Measurements from ENCODE around the gene DNAJB6. TPM values are rescaled to one million over a fixed set of nuclear protein-coding genes. Genes with fewer than 3 reads are reported as not detected.

DNAJB6 gene
- total RNA-seq, 1 donor from 2014 or later: 129 TPM

DNA sequence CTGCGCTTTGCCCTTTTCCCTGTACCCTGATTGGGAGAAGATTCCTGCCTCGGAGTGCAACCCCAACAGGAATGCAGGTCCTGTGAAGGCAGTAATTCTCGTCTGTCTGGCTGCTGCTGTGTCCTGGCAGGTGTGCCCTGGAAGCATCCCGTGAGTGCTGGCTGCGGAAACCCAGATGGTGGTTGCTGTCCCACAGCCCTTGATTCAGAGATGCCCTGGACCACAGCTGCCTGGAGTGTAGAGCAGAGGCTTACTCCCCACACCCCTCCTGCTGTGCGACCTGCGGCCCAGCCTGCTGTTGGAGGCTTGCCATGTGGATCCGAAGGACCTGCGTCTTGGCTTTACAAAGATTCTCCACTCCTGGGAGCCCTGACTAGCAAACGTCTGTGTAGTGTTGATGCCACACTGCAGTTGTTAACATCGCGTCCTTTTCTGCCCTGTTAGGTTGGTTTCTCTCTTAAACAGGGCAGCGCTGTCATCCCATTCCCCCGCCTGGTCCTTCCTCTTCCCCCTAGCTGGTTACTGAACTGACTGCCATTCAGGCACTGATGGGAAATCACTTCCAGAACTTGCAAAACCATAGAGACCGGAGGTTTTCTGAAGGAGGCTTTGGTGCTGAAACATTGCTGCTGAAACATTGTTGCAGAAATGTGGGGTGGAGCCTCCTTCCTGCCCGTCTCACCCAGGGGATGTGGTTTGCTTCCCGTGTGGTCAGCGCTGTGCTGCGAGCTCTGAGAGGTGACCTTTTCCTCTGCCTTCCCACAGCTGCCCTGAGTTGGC is 53.3 kb downstream of the DNAJB6 start:
- intact Hi-C loops (cut with DNase I): no loop called here
- peak; percentile 51 for DNase-seq (ENCODE audit: low spot score)
- ATAC-seq: peak; percentile 55

DNA sequence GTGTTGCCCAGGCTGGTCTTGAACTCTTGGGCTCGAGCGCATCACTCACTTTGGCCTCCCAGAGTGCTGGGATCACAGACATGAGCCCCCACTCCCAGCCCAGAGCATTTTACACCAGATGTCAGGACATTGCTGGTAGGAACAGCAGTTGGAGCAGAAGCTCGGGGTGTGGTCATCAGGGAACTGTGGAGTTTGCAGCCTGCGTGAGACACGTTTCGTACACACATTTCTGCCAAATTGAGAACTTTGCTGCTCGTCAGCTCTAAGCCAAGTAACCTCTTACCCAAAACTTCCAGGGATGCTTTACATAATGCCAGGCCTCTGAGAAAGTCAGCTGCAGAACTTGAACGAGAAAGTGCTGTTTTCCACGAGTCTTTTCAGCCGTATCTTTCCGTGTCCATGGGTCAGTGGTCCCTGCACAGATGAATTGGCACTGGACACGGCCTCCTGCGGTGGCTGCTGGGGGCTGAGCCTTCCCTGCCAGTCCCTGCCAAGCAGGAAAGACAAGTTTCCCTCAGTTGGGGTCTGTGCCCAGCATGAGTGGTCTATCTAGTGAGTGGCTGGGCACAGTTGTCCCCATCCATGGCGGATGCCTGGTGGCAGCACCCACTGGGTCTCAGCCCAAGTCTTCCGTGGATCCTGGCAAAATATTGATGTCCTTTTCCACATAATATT is 54.4 kb downstream of the DNAJB6 start:
- DNase-seq (ENCODE audit: low spot score): peak; percentile 50
- intact Hi-C loops (cut with DNase I): no loop called here
- ATAC-seq: no peak

GRCh38 chr7:157392256-157393037 is 55.6 kb downstream of the DNAJB6 start:
- intact Hi-C loops (cut with DNase I): no loop called here
- DNase-seq (ENCODE audit: low spot score) (peak; percentile 46), ATAC-seq (peak; percentile 57)

GRCh38 chr7:157394246-157395191 is 57.7 kb downstream of the DNAJB6 start:
- intact Hi-C loops (cut with DNase I): no loop called here
- ATAC-seq (no peak), DNase-seq (ENCODE audit: low spot score) (peak; percentile 28)

GRCh38 chr7:157395206-157395605 is 58.4 kb downstream of the DNAJB6 start:
- no peak for DNase-seq (ENCODE audit: low spot score)
- intact Hi-C loops (cut with DNase I): no loop called here
- no peak for ATAC-seq

DNA sequence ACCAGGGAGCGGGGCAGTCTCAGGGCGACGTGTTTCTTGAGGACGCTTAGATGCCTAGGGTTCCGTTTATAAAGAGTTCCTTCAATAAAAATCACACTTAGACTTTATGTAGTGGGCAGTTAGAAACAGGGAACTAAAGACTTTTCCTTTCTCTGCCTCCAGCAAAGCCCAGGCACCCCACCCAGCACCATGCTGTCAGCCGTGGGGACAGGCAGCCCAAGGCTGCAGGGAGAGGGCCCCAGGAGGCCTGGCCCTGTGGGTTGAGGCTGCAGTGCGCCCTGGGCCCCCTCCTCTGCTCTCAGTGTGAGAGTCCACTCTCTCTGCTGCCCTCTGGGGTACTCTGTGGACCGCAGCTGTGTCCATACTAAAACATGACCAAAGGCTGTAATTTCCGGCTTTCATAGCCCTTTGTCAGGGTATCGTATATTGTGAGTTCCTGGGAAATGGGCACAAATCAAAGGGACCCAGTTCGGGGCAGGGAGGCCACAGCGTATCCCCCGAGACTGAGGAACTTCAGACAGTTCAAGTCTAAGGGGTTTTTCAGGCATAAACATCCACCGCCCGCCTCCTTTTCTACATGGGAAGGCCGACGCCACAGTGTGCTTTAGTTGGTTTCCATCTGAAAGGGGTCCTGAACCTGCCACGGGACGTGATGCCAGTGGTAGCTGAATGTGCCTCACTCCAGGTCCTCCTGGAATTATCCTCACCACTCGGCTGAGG is 59.7 kb downstream of the DNAJB6 start:
- intact Hi-C loops (cut with DNase I): no loop called here
- ATAC-seq (no peak), DNase-seq (ENCODE audit: low spot score) (no peak)

DNA sequence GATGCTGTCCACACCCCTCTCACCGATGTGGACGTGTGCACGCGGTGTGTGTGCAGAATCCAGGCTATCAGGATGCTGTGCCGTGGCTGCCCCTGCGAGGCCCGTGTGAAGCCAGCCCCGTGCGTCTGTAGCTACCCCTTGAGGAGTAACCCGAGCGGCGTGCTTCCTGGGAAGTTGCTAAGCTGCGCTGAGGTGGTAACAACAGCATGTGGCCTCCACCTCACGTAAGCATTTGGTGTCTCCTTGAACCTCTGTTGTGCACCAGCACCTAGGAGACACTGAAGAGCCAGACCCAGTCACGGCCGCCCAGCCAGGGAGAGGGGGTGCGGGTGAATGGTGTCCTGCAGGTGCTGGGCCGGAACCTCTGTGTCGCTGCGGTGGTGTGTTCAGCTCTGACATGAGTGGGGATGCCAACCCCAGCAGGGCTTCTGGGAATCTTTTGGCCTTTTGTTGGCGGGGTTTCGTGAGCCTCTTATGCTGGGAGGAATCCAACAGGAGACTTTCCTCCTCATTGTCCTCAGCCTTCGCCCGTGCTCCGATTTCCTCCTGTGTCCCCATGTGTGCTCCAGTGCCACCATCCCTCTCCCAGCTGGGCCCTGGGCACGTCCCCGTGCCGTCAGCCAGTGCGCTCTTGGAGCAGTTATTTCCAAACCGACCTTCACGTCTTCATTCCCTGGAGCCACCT is 60.4 kb downstream of the DNAJB6 start:
- ATAC-seq (peak; percentile 26), DNase-seq (ENCODE audit: low spot score) (no peak)
- intact Hi-C loops (cut with DNase I): no loop called here

GRCh38 chr7:157397731-157398691 is 61.2 kb downstream of the DNAJB6 start:
- DNase-seq (ENCODE audit: low spot score) (no peak), ATAC-seq (peak; percentile 62)
- intact Hi-C loops (cut with DNase I): no loop called here

- DNase-seq (ENCODE audit: low spot score) (no peak), ATAC-seq (no peak)
- intact Hi-C loops (cut with DNase I): no loop called here
Observed at GRCh38 chr7:157399086-157399687, 62.4 kb downstream of the DNAJB6 start.

DNA sequence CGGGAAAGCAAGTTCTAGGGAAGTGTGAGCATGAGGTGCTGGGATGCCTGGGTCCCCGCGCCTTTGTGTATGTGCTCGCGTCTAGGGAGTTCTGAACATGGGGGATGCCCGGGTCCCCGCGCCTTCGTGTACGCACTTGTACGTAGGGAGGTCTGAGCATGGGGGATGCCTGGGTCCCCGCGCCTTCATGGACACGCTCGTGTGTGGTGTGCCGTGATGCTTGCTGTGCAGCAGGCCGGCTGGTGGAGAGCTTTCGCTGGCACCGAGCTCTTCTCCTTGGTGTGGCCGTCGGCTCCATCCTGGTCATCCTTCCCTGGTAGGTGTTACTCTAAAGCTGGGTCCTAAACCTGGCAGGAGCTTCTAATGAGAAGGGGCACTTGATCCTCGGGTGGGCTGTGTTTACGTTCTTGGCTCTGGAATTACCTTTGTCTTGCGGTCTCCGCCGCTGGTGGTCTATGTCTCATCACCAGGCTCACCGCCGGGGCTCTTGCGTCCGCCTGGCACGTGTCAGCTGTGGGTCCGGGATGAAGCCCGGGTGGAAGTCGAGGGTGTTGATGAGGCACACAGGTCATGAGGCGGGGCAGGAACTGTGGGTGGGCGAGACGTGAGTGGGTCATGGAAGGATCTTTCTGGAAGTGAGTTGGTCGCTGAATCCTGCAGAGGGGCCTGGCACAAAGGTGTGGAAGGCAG is 63.5 kb downstream of the DNAJB6 start:
- ATAC-seq (no peak), DNase-seq (ENCODE audit: low spot score) (no peak)
- intact Hi-C loops (cut with DNase I): no loop called here

GRCh38 chr7:157401567-157402387 is 65.0 kb downstream of the DNAJB6 start:
- ATAC-seq: no peak
- intact Hi-C loops (cut with DNase I): no loop called here
- no peak for DNase-seq (ENCODE audit: low spot score)

DNA sequence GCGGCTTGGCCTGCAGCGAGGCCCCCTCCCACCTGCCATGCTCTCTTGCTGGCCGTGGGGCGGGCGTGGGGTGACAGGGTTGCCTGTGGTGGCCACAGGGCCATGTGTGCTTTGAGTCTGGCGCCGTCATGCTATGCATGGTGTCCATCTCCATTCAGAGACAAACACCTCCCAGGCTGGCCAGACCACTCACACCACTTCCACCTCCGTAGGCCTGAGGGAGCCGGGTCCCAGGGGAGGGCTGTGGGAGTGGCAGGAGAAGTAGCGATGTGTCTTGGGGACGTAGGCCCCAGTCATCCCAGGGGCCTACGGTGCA is 65.5 kb downstream of the DNAJB6 start:
- intact Hi-C loops (cut with DNase I): no loop called here
- no peak for DNase-seq (ENCODE audit: low spot score)
- no peak for ATAC-seq

DNA sequence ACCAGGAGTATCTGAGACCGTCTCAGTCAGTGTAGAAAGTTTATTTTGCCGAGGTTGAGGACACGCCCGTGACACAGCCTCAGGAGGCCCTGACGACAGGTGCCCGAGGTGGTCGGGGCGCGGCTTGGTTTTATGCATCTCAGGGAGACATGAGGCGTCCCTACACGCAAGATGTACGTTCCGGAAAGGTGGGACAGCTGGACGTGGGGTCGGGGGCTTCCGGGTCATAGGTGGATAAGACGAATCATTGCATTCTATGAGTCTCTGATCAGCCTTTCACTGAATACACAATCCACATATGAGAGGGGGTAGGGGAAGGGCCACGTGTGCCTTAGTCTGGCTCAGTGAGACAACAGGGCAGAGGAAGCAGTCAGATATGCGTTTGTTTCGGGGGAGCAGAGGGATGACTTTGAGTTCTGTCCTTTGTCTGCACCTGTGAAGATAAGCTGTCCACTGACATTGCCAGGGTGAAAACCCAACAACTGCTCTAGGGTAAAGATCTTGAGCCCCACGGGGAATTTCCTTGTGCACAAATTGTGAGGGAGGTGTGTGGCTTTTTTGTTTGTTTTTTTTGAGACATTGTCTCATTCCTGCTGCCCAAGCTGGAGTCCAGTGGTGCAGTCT is 66.2 kb downstream of the DNAJB6 start:
- no peak for DNase-seq (ENCODE audit: low spot score)

GRCh38 chr7:157403646-157404401 is 67.0 kb downstream of the DNAJB6 start:
- ATAC-seq: no peak
- no peak for DNase-seq (ENCODE audit: low spot score)
- intact Hi-C loops (cut with DNase I): no loop called here

More for the DNA sequence above, 66.2 kb downstream of the DNAJB6 start:
- ATAC-seq: no peak
- intact Hi-C loops (cut with DNase I): no loop called here

Data from sciatic nerve (tissue), 2 donors.